OCI-LY7 (cell line): ENCODE results near the gene RHNO1.

Experiments used
- CTCF ChIP-seq: fragments of 200-600 bp; sonication (generic); conservative IDR thresholded peaks from 2 replicates; pipeline ENCODE4 v1.5.1; 2014; ENCODE audit warnings: mild to moderate bottlenecking, antibody characterized with exemption, low read length, moderate library complexity, mixed read lengths
- EZH2phosphoT487 ChIP-seq: fragments of 200-600 bp; sonication (generic); IDR thresholded peaks from 2 replicates; pipeline ENCODE4 v1.6.1; 2018; ENCODE audit warnings: low read depth, borderline replicate concordance, mild to moderate bottlenecking, mixed run types, antibody characterized with exemption, low read length, moderate library complexity, mixed read lengths

DNA sequence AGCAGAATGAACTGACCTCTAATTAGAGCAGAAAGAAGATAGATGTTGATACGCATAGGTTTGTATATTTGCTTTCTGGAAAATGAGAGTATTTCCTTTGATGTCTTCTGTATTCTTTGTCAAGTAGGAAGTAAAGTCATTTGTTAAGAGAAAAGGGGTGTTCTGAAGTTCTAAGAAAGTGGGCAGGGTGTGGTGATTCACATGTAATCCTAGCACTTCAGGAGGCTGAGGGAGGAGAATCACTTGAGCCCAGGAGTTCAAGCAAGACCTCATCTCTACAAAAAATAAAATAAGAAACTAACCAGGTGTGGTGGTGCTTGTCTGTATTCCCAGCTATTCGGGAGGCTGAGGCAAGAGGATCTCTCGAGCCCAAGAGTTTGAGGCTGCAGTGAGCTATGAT, 2.8 kb downstream of the RHNO1 start:
- no peak for TF ChIP-seq CTCF
- no peak for TF ChIP-seq EZH2phosphoT487
